K562 (cell line): ENCODE measurements around the gene SLC31A1. TPM values are rescaled to one million over a fixed set of nuclear protein-coding genes. Genes with fewer than 3 reads are reported as not detected.

Experiments used
- CREBBP ChIP-seq: IDR thresholded peaks from one replicate; pipeline ENCODE4 v1.6.1; 2012; ENCODE audit warnings: low read depth, mild to moderate bottlenecking, control low read depth, inconsistent platforms, low read length
- ELF4 ChIP-seq: fragments of 450-650 bp; formaldehyde crosslinking; IDR thresholded peaks from 2 replicates; pipeline ENCODE4 v1.4.0; 2022; ENCODE audit warnings: missing genetic modification characterization
- ETV5 ChIP-seq: sonication (generic); formaldehyde crosslinking; IDR thresholded peaks from 2 replicates; pipeline ENCODE4 v1.4.0; 2020; ENCODE audit warnings: low read depth, mild to moderate bottlenecking, missing genetic modification reagents
- FOXP1 ChIP-seq: sonication (generic); formaldehyde crosslinking; IDR thresholded peaks from 2 replicates; pipeline ENCODE4 v1.8.0; 2022; ENCODE audit warnings: mild to moderate bottlenecking, missing genetic modification reagents
- MIER1 ChIP-seq: fragments of 450-650 bp; IDR thresholded peaks from 2 replicates; pipeline ENCODE4 v1.6.1; 2016; ENCODE audit warnings: antibody characterized with exemption, mild to moderate bottlenecking, low read depth
- SAFB2 ChIP-seq: fragments of 200-400 bp; formaldehyde crosslinking; IDR thresholded peaks from 2 replicates; pipeline ENCODE4 v1.6.1; 2018; ENCODE audit warnings: borderline replicate concordance, low read length, low read depth, moderate library complexity; ENCODE audit not compliant: severe bottlenecking
- SMARCC2 ChIP-seq: fragments of 450-650 bp; IDR thresholded peaks from 2 replicates; pipeline ENCODE4 v1.6.1; 2017; ENCODE audit warnings: antibody characterized with exemption, moderate library complexity, mild to moderate bottlenecking, low read depth
- SPI1 ChIP-seq: IDR thresholded peaks from 2 replicates; pipeline ENCODE4 v1.6.1; 2011; ENCODE audit warnings: low read depth, low read length, control low read depth, borderline replicate concordance
- SUPT5H ChIP-seq: fragments of 450-650 bp; IDR thresholded peaks from 2 replicates; pipeline ENCODE4 v1.6.1; 2016
- TCF7 ChIP-seq: sonication (generic); IDR thresholded peaks from 2 replicates; pipeline ENCODE4 v1.6.1; 2016; ENCODE audit warnings: antibody characterized with exemption, borderline replicate concordance
- ZNF197 ChIP-seq: fragments of 200-800 bp; sonication (Bioruptor generic); IDR thresholded peaks from 2 replicates; pipeline ENCODE4 v1.6.1; 2016; ENCODE audit warnings: low read depth, missing genetic modification characterization, missing compliant biosample characterization
- ZNF586 ChIP-seq: fragments of 450-650 bp; formaldehyde crosslinking; conservative IDR thresholded peaks from 2 replicates; pipeline ENCODE4 v1.4.0; 2020; ENCODE audit warnings: mild to moderate bottlenecking, moderate library complexity
- ZNF589 ChIP-seq: fragments of 200-800 bp; sonication (Bioruptor generic); IDR thresholded peaks from 2 replicates; pipeline ENCODE4 v1.6.1; 2016; ENCODE audit warnings: low read depth, missing genetic modification characterization, missing compliant biosample characterization
- polyA plus RNA-seq, 8 experiments: library from polyadenylated mRNA; depleted of rRNA in 4 of 8; stranded (reverse) in 5 of 8; unstranded in 3 of 8; fragments of >200 nt; fragmentation: Nextera tagmentation in 2 of 8; fragmentation: Illumina TruSeq in 1 of 8; extraction: Ambion mirVana in 2 of 8; extraction: Trizol in 1 of 8; gene quantifications; 2 replicates each; pipeline versions ENCODE4 v1.2.1 to v1.2.3, GENCODE V29; 2011 to 2014; ENCODE audit warnings: inconsistent platforms in 1 of 8, missing spikeins in 1 of 8
- total RNA-seq, 7 experiments: library from RNA; depleted of rRNA in 6 of 7; stranded (reverse); fragments of >200 nt in 6 of 7; fragmentation: Illumina TruSeq in 2 of 7; extraction: Trizol in 2 of 7; gene quantifications; 2 replicates each; pipeline versions ENCODE4 v1.2.1 to v1.2.3, GENCODE V29; 2011 to 2021; ENCODE audit warnings: low replicate concordance in 1 of 7
- TF ChIP-seq, protein P1 (sequence below): fragments of 450-650 bp; formaldehyde crosslinking; IDR thresholded peaks from 2 replicates; pipeline ENCODE4 v1.4.0; 2022; ENCODE audit warnings: missing genetic modification characterization
- TF ChIP-seq, protein P2 (sequence below): fragments of 250-450 bp; sonication (Bioruptor Pico); IDR thresholded peaks from 2 replicates; pipeline ENCODE4 v1.5.0; 2021; ENCODE audit warnings: mild to moderate bottlenecking, moderate library complexity
- TF ChIP-seq, protein P3 (sequence below): fragments of 250-450 bp; sonication (Bioruptor Pico); IDR thresholded peaks from 2 replicates; pipeline ENCODE4 v1.4.0; 2020; ENCODE audit warnings: mild to moderate bottlenecking, moderate library complexity
- TF ChIP-seq, protein P4 (sequence below): fragments of 250-450 bp; sonication (Bioruptor Pico); IDR thresholded peaks from 2 replicates; pipeline ENCODE4 v1.5.0; 2021
- TF ChIP-seq, protein P5 (sequence below): sonication (generic); formaldehyde crosslinking; IDR thresholded peaks from 2 replicates; pipeline ENCODE4 v1.9.0; 2022; ENCODE audit warnings: mild to moderate bottlenecking, missing genetic modification reagents

The SLC31A1 gene
- total and polyA plus RNA-seq, 9 of the 15 experiments (the other 6 are each of a cell fraction or from before 2014, with no cell fraction given): 15.4 to 40.7 (median 25.9) TPM

DNA sequence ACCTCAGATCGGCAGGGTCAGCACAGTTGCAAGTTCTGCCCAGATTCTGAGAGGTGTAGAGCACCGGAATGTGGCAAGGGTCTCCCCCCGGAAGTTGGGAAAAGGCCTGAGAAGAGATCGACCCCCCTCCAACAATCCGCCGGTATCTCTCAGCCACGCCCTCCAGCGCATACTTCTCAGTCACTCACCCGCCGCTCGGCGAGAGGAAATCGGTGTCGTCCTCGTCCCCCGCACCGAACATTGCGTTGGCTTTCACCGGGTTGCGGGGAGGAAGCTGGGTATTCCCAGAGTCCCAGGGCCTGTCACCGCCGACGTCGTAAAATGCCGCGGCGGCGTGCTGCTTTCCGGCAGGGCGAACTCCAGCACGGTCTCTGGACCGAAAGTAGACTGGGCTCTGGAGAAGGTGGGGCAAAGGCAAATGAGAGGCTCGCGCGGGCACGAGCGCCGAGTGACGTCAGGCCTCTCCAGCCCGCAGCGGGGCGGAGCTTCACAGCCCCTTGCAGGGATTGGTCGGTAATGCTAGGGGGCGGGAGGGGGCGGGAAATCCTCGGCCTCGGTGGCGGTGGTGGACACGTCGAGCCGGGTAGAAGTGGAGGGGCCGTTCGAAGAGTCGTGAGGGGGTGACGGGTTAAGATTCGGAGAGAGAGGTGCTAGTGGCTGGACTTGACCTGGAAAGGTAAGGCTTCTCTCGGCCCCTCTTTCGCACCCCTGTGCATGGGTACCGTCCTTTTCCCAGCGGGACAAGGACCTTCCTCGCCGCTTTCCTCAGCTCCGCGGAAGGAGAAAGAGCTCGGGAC lies at the start of gene SLC31A1, which contains the start of gene FKBP15 (continued):
- TF ChIP-seq MIER1: no peak
- peak; percentile 48; the same call in 1 of the 2 replicates for TF ChIP-seq SPI1
- TF ChIP-seq, protein P1, sequence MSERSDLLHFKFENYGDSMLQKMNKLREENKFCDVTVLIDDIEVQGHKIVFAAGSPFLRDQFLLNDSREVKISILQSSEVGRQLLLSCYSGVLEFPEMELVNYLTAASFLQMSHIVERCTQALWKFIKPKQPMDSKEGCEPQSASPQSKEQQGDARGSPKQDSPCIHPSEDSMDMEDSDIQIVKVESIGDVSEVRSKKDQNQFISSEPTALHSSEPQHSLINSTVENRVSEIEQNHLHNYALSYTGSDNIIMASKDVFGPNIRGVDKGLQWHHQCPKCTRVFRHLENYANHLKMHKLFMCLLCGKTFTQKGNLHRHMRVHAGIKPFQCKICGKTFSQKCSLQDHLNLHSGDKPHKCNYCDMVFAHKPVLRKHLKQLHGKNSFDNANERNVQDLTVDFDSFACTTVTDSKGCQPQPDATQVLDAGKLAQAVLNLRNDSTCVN (CRISPR knock-in tag): 0 out of 2 replicates have a peak, but pooled peaks have one; percentile 52
- TF ChIP-seq FOXP1 (CRISPR knock-in tag): no peak
- TF ChIP-seq SAFB2: no peak
- no peak for TF ChIP-seq ZNF586 (CRISPR knock-in tag)
- TF ChIP-seq, protein P2, sequence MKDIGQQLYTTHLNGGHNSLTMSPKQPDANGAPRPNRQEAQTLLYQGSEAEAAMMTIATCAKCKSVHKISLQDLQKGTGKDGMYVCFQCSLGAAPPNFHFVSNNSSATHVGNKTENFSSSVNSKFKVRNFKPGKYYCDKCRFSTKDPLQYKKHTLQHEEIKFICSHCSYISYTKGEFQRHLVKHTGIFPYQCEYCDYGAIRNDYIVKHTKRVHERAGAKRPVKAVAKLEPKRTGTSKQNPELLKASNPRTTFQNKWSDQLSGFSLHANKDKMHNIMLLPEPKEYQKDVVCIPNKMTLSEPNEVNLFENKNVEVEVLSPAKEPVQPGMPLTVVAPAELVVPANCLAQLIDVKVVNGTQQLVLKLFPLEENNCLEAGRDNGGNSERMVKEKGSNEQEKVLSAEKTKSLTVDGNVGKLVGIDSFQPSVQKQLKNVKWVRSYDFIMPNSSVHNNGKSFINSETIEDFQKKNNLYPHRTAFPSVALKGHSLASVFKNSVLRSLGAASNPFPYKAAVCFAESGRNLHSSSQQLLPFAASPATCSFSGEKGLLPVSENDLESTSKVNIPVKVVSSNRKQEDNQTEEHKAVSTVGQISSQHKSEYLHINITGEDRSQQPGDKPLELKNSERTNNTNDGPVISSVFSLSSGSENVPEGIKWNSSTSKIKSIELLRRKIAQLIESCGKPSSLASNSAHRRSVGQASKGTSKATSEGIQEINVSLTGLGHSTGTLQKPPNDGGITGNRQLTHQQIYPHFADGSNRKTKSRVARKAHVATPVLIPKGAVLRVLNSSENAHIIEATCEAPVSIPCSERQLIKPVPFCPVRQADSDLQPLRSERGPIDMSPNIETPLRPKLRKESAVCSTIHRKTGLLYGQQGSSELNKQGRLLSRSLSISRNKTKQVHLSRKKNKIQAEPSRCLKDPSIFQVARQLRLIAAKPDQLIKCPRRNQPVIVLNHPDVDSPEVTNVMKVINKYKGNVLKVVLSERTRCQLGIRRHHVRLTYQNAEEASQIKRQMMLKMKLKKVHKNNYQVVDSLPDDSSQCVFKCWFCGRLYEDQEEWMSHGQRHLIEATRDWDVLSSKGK (CRISPR knock-in tag): no peak
- TF ChIP-seq, protein P3, sequence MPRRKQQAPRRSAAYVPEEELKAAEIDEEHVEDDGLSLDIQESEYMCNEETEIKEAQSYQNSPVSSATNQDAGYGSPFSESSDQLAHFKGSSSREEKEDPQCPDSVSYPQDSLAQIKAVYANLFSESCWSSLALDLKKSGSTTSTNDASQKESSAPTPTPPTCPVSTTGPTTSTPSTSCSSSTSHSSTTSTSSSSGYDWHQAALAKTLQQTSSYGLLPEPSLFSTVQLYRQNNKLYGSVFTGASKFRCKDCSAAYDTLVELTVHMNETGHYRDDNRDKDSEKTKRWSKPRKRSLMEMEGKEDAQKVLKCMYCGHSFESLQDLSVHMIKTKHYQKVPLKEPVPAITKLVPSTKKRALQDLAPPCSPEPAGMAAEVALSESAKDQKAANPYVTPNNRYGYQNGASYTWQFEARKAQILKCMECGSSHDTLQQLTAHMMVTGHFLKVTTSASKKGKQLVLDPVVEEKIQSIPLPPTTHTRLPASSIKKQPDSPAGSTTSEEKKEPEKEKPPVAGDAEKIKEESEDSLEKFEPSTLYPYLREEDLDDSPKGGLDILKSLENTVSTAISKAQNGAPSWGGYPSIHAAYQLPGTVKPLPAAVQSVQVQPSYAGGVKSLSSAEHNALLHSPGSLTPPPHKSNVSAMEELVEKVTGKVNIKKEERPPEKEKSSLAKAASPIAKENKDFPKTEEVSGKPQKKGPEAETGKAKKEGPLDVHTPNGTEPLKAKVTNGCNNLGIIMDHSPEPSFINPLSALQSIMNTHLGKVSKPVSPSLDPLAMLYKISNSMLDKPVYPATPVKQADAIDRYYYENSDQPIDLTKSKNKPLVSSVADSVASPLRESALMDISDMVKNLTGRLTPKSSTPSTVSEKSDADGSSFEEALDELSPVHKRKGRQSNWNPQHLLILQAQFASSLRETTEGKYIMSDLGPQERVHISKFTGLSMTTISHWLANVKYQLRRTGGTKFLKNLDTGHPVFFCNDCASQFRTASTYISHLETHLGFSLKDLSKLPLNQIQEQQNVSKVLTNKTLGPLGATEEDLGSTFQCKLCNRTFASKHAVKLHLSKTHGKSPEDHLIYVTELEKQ (CRISPR knock-in tag): no peak
- TF ChIP-seq, protein P4, sequence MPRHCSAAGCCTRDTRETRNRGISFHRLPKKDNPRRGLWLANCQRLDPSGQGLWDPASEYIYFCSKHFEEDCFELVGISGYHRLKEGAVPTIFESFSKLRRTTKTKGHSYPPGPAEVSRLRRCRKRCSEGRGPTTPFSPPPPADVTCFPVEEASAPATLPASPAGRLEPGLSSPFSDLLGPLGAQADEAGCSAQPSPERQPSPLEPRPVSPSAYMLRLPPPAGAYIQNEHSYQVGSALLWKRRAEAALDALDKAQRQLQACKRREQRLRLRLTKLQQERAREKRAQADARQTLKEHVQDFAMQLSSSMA (CRISPR knock-in tag): 0 out of 2 replicates have a peak, but pooled peaks have one; percentile 30
- TF ChIP-seq ZNF197: no peak
- TF ChIP-seq, protein P5, sequence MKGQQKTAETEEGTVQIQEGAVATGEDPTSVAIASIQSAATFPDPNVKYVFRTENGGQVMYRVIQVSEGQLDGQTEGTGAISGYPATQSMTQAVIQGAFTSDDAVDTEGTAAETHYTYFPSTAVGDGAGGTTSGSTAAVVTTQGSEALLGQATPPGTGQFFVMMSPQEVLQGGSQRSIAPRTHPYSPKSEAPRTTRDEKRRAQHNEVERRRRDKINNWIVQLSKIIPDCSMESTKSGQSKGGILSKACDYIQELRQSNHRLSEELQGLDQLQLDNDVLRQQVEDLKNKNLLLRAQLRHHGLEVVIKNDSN (CRISPR knock-in tag): peak; percentile 65
- peak; percentile 82 for TF ChIP-seq SUPT5H
- no peak for TF ChIP-seq ZNF589 (CRISPR knock-in tag)
- no peak for TF ChIP-seq CREBBP
- TF ChIP-seq ELF4 (CRISPR knock-in tag): no peak
- TF ChIP-seq SMARCC2: no peak
- TF ChIP-seq ETV5 (CRISPR knock-in tag): peak; percentile 87
- TF ChIP-seq TCF7: peak; percentile 72; the same call in 1 of the 2 replicates
